Common myeloid progenitor, CD34-positive (primary cell): ENCODE results near the gene PCSK6.

Source experiments
- CTCF ChIA-PET: fragments of 350-600 bp; sonication (Branson Sonifier 250); formaldehyde crosslinking; loops from one replicate; lab custom pipeline; 2021; ENCODE audit warnings: antibody characterized with exemption; lab: Charles Lee
- POLR2A ChIA-PET: fragments of 350-600 bp; sonication (Branson Sonifier 250); formaldehyde crosslinking; loops from one replicate; lab custom pipeline; 2021; ENCODE audit warnings: antibody characterized with exemption; lab: Charles Lee
- DNase-seq, 3 donors: peaks; one replicate each; pipeline versions ENCODE4 v3.0.0 to v3.0.0-alpha.2; 2013
- H3K27ac ChIP-seq, 2 experiments: 1 replicate in 1 of 2; 2 replicates in 1 of 2; pipeline ENCODE4 v1.7.0; 2013; ENCODE audit warnings: inconsistent platforms in 2 of 2, low read length in 2 of 2, mild to moderate bottlenecking in 2 of 2, low read depth in 1 of 2, moderate library complexity in 1 of 2; ENCODE audit not compliant: severe bottlenecking in 2 of 2, insufficient read depth in 1 of 2, poor library complexity in 1 of 2
- H3K27me3 ChIP-seq, 5 experiments: replicated peaks in 2 of 5; 1 replicate in 3 of 5; 2 replicates in 2 of 5; pipeline versions ENCODE4 v1.6.1 to v1.7.0; 2013; ENCODE audit warnings: low read length in 4 of 5, mild to moderate bottlenecking in 2 of 5, moderate library complexity in 2 of 5, inconsistent platforms in 1 of 5; ENCODE audit not compliant: insufficient read depth in 5 of 5, control insufficient read depth in 4 of 5
- H3K36me3 ChIP-seq, 4 experiments: 1 replicate in 2 of 4; 2 replicates in 2 of 4; pipeline versions ENCODE4 v1.6.1 to v1.7.0; 2013; ENCODE audit warnings: low read length in 3 of 4, control low read depth in 1 of 4, mild to moderate bottlenecking in 1 of 4; ENCODE audit not compliant: control insufficient read depth in 4 of 4, insufficient read depth in 4 of 4
- H3K4me1 ChIP-seq, 4 experiments: 1 replicate in 3 of 4; 2 replicates in 1 of 4; pipeline versions ENCODE4 v1.6.1 to v1.7.1; 2013; ENCODE audit warnings: low read length in 3 of 4, mild to moderate bottlenecking in 3 of 4, control low read depth in 1 of 4, inconsistent platforms in 1 of 4, moderate library complexity in 1 of 4; ENCODE audit not compliant: control insufficient read depth in 4 of 4, insufficient read depth in 4 of 4; ENCODE audit errors: control extremely low read depth in 1 of 4
- H3K4me3 ChIP-seq, 7 experiments: 1 replicate in 4 of 7; 2 replicates in 3 of 7; pipeline versions ENCODE4 v1.5.1 to v1.7.0; 2013; ENCODE audit warnings: mild to moderate bottlenecking in 7 of 7, low read length in 6 of 7, moderate library complexity in 6 of 7, inconsistent platforms in 2 of 7, low read depth in 2 of 7, control low read depth in 1 of 7; ENCODE audit not compliant: insufficient read depth in 4 of 7, control insufficient read depth in 1 of 7; ENCODE audit errors: extremely low read depth in 1 of 7
- H3K9me3 ChIP-seq, 5 experiments: 1 replicate in 4 of 5; 2 replicates in 1 of 5; pipeline versions ENCODE4 v1.6.1 to v1.7.1; 2013; ENCODE audit warnings: low read length in 4 of 5, mild to moderate bottlenecking in 2 of 5, inconsistent platforms in 1 of 5, low read depth in 1 of 5, moderate library complexity in 1 of 5; ENCODE audit not compliant: control insufficient read depth in 4 of 5, insufficient read depth in 2 of 5; ENCODE audit errors: control extremely low read depth in 1 of 5
- WGBS: methylation state at CpG from one replicate; pipeline ENCODE4 v1.1.5; 2013; ENCODE audit not compliant: insufficient coverage; 5-methylcytosine and 5-hydroxymethylcytosine counted together

The PCSK6 gene

DNA sequence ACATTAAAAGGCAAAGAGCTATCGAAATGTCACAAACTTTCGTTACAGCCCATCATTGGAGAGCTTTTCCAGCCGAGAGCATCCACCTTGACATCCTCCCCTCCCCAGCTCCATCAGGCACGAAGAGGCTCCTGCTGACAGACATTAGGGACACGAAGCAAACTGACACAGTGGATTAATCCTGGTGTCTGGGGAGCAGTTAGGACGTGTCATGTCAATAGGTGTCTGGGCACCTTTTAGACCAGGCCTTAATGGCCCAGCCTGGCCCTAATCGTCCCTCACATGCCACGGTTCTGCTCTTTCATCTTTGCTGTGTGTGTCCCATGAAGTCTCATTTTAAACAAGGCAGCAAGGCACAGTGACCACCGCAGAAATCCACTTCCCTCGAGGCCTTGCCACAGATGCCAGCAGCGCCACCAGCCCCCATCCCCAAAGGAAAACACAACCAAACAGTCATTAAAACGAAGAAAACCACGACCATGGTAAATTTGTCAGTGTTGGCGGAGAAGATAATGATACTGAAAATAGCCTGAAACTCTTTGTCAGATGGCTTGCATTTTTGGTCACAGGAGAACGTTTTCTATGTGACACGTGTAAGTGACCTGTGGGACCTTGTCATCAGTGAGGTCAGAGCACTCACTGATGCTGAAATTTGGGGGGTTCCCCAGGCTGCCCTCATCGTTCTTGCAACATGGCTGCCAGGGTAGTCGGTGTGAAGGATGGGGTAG is 16.3 kb upstream of the PCSK6 start:
- Histone ChIP-seq H3K4me1 (peaks cover 0 to 14% (median 12%) of the 10 kb centered on the region in 4 experiments), H3K36me3 (no peaks in the 10 kb centered on the region), H3K9me3 (no peaks in the 10 kb centered on the region), H3K27ac (no peak overlapping the region), H3K4me3 (no peak overlapping the region), H3K27me3 (peaks cover 12 to 72% (median 34%) of the 10 kb centered on the region in 5 experiments)
- 84% methylated on average over 15 of the region's 18 CpGs for WGBS
- CTCF ChIA-PET, result no interaction called here
- DNase-seq, result no peak
- POLR2A ChIA-PET, result no interaction called here

DNA sequence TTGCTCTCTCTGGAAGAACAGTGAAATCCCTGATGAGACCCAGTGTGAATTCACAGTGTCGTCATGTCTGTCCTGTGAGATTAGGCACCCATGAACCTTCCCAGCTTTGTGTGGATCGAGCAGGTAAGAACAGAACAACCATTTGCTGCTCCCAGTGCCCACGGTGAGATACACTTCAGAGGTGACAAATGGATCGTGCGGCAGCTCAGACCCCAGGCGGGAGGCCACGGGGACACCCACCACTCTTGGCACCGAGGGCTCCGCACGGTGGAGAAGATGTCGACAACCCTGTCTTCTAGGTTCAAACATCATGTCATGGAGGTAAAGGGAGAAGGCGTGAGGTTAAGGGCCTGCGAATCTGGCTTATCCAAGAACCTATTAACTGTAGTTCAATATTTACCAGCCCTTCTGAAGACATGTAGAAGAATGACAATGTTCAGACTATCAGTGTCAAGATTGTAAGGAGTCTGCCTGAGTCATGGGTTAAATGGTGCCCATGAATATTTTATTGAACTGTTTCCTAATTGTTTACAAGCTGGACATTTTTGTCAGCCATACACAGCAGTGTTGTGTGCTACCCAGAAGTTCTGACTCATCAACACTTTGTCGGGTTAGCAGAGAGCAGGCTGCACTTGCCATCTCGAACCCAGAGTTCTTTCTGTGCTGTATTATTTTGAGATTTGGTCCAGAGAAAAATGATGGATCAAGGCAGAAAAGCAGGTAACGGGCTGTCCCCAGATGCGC is 15.5 kb upstream of the PCSK6 start:
- ChIA-PET CTCF (no interaction called here), POLR2A (no interaction called here)
- no peak overlapping the region for H3K4me3 ChIP-seq
- peaks cover 3 to 22% (median 19%) of the 10 kb centered on the region in 4 experiments for H3K4me1 ChIP-seq
- DNase-seq, result no peak
- H3K27ac ChIP-seq, result no peak overlapping the region
- H3K36me3 ChIP-seq, result no peaks in the 10 kb centered on the region
- H3K9me3 ChIP-seq, result no peaks in the 10 kb centered on the region
- peaks cover 12 to 70% (median 34%) of the 10 kb centered on the region in 5 experiments for H3K27me3 ChIP-seq
- 95% methylated on average over 15 of the region's 17 CpGs for WGBS

DNA sequence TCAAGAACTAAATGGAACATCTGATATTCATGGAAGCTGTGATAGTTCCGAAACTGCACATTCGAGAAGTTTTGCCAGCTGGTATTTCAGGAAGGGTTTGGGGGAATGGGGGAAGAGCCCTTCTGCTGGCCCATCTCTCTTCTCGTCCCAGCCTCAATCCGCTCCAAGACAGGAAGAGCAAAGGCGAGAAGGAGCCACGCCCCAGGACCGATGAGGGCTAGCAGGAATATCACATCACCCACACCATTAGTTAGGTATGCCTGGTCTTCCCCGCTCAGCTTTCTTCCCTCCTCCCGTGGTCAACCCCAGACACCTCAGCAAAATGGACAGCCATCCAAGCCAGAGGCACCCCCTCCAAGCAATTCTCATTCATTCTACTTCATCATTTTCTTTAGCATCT is 14.9 kb upstream of the PCSK6 start:
- no peak for DNase-seq
- 99% methylated on average over 6 of the region's 9 CpGs for WGBS
- POLR2A ChIA-PET, result no interaction called here
- peaks cover 3 to 28% (median 25%) of the 10 kb centered on the region in 4 experiments for H3K4me1 ChIP-seq
- H3K4me3 ChIP-seq, result no peak overlapping the region
- no peaks in the 10 kb centered on the region for H3K36me3 ChIP-seq
- H3K27ac ChIP-seq, result no peak overlapping the region
- H3K27me3 ChIP-seq, result peaks cover 11 to 70% (median 34%) of the 10 kb centered on the region in 5 experiments
- H3K9me3 ChIP-seq, result no peaks in the 10 kb centered on the region
- CTCF ChIA-PET, result interaction anchor here (1.4 to 3.5 kb wide), 3 partner anchors 9 to 205 kb away, joined by 5 to 26 read pairs (median 15); no protein-coding TSS in a partner anchor

DNA sequence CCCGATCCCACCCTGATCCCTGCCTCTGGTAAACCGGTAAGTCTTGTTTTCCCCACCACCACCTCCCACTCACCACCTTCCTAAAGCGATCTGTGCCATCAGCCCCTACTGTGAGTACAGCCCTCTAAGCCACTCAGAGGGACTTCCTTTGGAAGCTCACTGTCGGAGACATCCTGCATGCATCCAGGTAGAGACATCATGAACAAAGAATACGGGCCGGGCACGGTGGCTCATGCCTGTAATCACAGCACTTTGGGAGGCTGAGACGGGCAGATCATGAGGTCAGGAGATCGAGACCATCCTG is 13.7 kb upstream of the PCSK6 start:
- H3K36me3 ChIP-seq, result no peaks in the 10 kb centered on the region
- H3K27me3 ChIP-seq, result peaks cover 5 to 77% (median 34%) of the 10 kb centered on the region in 5 experiments
- peaks cover 3 to 33% (median 29%) of the 10 kb centered on the region in 4 experiments for H3K4me1 ChIP-seq
- no peak overlapping the region for H3K4me3 ChIP-seq
- POLR2A ChIA-PET, result no interaction called here
- H3K27ac ChIP-seq, result no peak overlapping the region
- H3K9me3 ChIP-seq, result no peaks in the 10 kb centered on the region
- CTCF ChIA-PET, result interaction anchor here (1.4 to 3.5 kb wide), 9 partner anchors 10 to 204 kb away, joined by 3 to 26 read pairs (median 8); no protein-coding TSS in a partner anchor
- WGBS, result 97% methylated on average over 7 of the region's 9 CpGs
- DNase-seq, result no peak

DNA sequence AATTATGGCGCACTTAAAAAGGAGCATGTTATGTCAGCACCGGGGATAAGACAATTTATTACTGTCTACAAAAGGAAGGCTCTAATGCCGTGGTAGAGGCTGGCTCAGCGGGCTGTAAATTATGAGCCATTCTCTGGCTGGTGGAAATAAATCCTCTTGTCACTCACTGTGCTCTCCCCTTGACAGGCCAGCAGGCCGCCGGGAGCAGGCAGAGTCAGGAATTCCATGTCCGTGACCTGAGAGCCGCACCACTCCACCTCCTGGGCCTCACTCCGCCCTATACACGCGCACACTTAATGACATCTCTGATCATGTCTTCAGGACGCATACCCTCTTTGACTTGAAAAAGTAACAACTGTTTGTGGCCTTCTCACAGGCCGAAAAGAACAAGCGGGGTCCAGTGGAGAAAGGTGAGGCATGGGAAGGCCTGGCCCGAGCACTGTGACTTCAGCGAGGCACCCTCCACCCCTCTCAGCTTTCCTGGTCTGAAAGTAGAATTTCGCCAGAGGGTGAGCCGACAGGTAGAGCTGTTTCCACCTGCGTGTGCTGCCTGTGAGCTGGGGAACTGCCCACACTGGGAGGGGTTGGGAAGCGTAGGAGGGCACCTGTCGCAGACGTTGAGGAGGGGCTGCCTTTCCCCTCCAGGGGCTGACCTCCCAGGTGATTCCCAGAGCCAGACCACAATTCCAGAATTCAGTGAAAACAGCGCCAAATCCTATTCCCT is 13.2 kb upstream of the PCSK6 start:
- peaks cover 4 to 80% (median 33%) of the 10 kb centered on the region in 5 experiments for H3K27me3 ChIP-seq
- 87% methylated on average over 18 of the region's 23 CpGs for WGBS
- H3K27ac ChIP-seq, result no peak overlapping the region
- CTCF ChIA-PET, result interaction anchor here (0.7 to 3.5 kb wide), 23 partner anchors 8 to 204 kb away, joined by 3 to 26 read pairs (median 6); no protein-coding TSS in a partner anchor
- no peaks in the 10 kb centered on the region for H3K9me3 ChIP-seq
- POLR2A ChIA-PET, result no interaction called here
- DNase-seq, result no peak
- H3K4me3 ChIP-seq, result no peak overlapping the region
- no peaks in the 10 kb centered on the region for H3K36me3 ChIP-seq
- peaks cover 3 to 33% (median 29%) of the 10 kb centered on the region in 4 experiments for H3K4me1 ChIP-seq

DNA sequence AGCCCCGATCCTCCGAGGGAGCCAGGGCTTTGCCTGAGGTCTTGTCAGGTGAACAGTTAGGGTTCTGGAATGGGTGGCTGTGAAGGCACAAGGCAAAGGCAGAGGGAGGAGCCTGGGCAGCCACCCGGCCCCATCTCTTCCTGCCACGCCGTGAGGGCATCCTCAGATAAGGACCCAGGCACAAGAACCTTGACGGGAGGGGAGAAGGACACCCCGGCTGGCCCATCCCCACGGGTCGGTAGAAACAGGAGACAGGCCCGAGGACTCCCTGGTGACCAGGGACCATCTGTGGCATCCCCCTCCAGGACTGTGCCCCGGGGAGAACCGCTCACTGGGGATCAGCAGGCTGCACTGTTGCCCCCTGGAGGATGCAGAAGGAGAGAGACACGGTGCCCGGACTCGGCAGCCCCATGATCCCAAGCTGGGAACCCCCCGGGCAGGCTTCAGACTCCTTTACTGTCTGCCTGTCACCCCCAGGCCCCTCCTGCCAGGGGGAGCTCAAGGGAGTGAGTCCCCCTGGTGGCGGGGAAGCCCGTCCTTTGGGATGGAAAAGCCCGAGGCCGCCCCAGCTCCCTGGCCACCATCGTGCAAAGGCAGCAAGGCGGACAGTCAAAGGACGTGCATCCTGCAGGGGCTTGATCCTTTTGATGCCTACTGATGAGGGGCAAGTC is 12.3 kb upstream of the PCSK6 start:
- 16% methylated on average over 19 of the region's 23 CpGs for WGBS
- H3K36me3 ChIP-seq, result no peaks in the 10 kb centered on the region
- peaks cover 3 to 33% (median 29%) of the 10 kb centered on the region in 4 experiments for H3K4me1 ChIP-seq
- no peak overlapping the region for H3K27ac ChIP-seq
- peaks cover 4 to 82% (median 37%) of the 10 kb centered on the region in 5 experiments for H3K27me3 ChIP-seq
- no peaks in the 10 kb centered on the region for H3K9me3 ChIP-seq
- ChIA-PET CTCF (interaction anchor here (0.7 to 3.5 kb wide), 27 partner anchors 9 to 203 kb away, joined by 3 to 26 read pairs (median 4); no protein-coding TSS in a partner anchor), POLR2A (no interaction called here)
- peak; percentile 59 to 76 (median 74) for DNase-seq
- no peak overlapping the region for H3K4me3 ChIP-seq
